Measurements from ENCODE around the gene RNF144A.

DNA sequence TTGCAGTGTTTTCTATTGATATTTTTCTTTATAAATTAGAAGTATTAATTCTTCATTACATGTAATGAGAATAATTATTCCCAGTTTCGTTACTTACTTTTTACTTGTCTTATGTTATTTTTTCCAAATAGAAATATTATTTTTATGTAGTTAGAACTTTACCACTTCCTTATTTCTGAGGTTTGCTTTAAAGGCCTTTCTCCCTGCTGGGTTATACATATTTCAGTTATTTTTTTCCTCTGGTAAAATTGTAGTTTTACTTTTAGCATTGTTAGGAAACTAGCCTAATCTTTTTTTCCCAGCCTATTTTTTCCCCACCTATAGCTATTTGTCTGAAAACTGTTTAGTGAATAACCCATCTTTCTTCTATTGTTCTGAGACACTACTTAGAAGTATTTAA, 17.1 kb downstream of the RNF144A start:
- TF ChIP-seq EP300 (IDR thresholded peaks at IDR 0.05) (no peak), CTCF (IDR thresholded peaks at IDR 0.05) (no peak)
